SK-N-MC (cell line): Measurements from ENCODE around the gene EXD1.
"Not testable (repeated sequence)": the region's sequence is repeated elsewhere in the genome, so short reads cannot be mapped to it uniquely, and the experiment has no call there.

ENCODE experiments used
- EZH2 ChIP-seq: fragments of 200-600 bp; sonication (generic); IDR thresholded peaks from one replicate; pipeline ENCODE4 v1.6.1; 2017; ENCODE audit warnings: antibody characterized with exemption
- POLR2AphosphoS5 ChIP-seq: IDR thresholded peaks from 2 replicates; pipeline ENCODE4 v1.6.1; 2012; ENCODE audit warnings: mild to moderate bottlenecking, low read depth, low read length, borderline replicate concordance

GRCh38 chr15:41250745-41251144 lies 20.2 kb upstream of the EXD1 start:
- not testable (repeated sequence) for TF ChIP-seq POLR2AphosphoS5, EZH2
